ENCODE results near the gene SLC10A6. TPM values are rescaled to one million over a fixed set of nuclear protein-coding genes. Genes with fewer than 3 reads are reported as not detected.

The SLC10A6 gene
- total and polyA plus RNA-seq, 12 donors = 0.11 to 0.96 (median 0.42) TPM; not detected in 3

DNA sequence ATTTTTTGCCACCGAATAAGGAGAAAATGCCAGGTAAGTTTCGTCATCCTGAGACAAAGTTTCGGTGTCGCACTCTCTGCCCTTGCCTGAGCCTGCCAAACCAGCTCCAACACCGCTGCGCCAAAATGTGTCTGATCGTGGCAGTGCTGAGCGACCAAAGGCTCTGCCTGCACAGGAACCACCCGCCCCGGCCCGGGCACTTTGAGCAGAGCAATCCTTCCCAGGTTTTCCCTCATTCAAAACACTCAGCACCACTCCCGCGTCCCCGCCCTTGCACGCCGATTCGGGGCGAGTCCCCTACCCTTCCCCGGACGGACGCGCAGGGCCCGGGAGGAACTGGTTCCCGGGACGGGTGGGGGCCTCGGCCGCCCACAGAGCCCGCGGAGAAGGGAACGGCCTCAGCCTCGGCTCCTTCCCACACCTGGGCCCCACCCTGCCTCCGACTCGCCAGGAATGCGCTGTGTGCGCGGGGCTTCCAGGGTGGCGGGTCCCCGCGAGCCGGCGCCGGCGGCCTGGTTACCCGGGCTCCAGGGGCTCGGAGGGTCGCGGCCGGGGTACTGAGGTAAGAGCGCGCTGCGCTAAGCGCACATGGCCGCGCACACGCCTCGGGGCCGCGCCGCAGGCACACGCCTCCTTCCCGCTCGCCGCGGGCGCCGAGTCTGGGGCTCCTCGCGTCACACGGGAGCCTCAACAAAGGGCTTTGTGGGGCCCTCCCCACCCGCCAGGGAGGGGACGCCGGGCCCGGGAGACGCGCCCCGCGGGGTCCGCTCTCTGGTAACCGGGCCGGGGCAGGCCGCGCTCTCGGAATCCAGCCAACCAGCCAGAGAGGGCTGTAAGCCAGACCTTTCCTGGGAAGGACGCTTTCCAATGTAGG is 42.8 kb upstream of the SLC10A6 start, which contains the start of gene C4orf36:
TSS of gene C4orf36 (minus strand) at position 661 of the 874 bp plus-strand sequence. CDS start 902 bp downstream, outside the sequence.
- DNase-seq = peak; percentile 54 to 79 (median 70)
- TF ChIP-seq, protein P1, sequence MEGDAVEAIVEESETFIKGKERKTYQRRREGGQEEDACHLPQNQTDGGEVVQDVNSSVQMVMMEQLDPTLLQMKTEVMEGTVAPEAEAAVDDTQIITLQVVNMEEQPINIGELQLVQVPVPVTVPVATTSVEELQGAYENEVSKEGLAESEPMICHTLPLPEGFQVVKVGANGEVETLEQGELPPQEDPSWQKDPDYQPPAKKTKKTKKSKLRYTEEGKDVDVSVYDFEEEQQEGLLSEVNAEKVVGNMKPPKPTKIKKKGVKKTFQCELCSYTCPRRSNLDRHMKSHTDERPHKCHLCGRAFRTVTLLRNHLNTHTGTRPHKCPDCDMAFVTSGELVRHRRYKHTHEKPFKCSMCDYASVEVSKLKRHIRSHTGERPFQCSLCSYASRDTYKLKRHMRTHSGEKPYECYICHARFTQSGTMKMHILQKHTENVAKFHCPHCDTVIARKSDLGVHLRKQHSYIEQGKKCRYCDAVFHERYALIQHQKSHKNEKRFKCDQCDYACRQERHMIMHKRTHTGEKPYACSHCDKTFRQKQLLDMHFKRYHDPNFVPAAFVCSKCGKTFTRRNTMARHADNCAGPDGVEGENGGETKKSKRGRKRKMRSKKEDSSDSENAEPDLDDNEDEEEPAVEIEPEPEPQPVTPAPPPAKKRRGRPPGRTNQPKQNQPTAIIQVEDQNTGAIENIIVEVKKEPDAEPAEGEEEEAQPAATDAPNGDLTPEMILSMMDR (IDR thresholded peaks at IDR 0.05) = no peak
- no peak for TF ChIP-seq POLR2A (IDR thresholded peaks at IDR 0.05)
- intact Hi-C loops (cut with DNase I) = loop anchor here (2.0 to 5.0 kb wide), 2 partner anchors 393 to 395 kb away; no protein-coding TSS in a partner anchor
- Histone ChIP-seq H3K4me1 (replicated peaks in 1 of 2) (peaks cover 3 to 14% of the 10 kb centered on the region in 2 donors), H3K36me3 (replicated peaks in 1 of 2) (no peaks in the 10 kb centered on the region), H3K27me3 (no peaks in the 10 kb centered on the region), H3K4me3 (peak within 1 kb of the TSS; percentile 33 to 95 (median 80)), H3K9me3 (replicated peaks in 1 of 3) (no peaks in the 10 kb centered on the region), H3K27ac (peak within 1 kb of the TSS in 3 of 5 donors; percentile 54 to 76 (median 74))
- 0 to 3% (median 2%) methylated on average over 30 to 84 of the region's 84 CpGs for WGBS, 4 donors

DNA sequence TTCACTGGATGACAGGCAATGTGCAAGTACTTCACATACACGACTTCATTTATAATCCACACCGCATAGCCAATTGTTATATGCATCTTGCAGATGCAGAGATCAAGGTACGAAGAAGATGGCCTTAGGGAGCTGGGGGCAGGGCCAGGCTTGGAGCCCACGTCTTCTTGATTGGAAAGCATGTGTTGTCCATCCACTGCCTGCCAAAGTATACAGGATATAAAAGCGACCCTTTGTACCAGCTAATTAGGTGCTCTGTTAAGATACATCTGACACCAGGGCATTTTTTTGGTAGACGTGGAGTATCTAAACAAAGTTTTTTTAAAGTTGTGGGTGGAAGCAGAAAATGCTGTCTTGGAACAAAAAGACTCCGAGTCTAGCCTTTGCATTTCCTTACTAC is 41.6 kb upstream of the SLC10A6 start:
- Histone ChIP-seq H3K27ac (no peak overlapping the region), H3K9me3 (replicated peaks in 1 of 3) (no peaks in the 10 kb centered on the region), H3K4me1 (replicated peaks in 1 of 2) (peaks cover 3 to 7% of the 10 kb centered on the region in 2 donors), H3K36me3 (replicated peaks in 1 of 2) (no peaks in the 10 kb centered on the region), H3K4me3 (no peak overlapping the region), H3K27me3 (no peaks in the 10 kb centered on the region)
- 74 to 87% (median 81%) methylated on average over 7 of the region's 7 CpGs for WGBS, 4 donors
- TF ChIP-seq, protein P1 (IDR thresholded peaks at IDR 0.05) = no peak
- intact Hi-C loops (cut with DNase I) = loop anchor here in 1 of 2 donors (5.0 kb wide), 1 partner anchor 393 kb away; no protein-coding TSS in a partner anchor
- no peak for DNase-seq

DNA sequence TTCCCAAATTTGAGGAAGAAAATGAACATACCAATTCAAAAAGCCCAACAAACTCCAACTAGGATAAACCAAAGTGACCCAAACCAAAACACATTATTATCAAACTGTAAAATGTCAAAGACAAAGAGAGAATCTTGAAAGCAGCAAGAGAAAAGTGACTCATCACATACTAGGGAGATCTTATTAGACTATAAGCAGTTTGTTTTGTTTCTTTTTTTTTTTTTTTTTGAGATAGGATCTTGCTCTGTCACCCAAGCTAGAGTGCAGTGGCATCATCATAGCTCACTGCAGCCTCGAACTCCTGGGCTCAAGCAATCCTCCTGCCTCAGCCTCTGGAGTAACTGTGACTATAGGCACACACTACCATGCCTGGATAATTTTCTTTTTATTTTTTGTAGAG is 30.5 kb upstream of the SLC10A6 start:
- Histone ChIP-seq H3K27ac (no peak overlapping the region), H3K9me3 (replicated peaks in 1 of 3) (peaks cover 0 to 11% (median 5%) of the 10 kb centered on the region in 3 donors), H3K4me1 (replicated peaks in 1 of 2) (no peaks in the 10 kb centered on the region), H3K27me3 (no peaks in the 10 kb centered on the region), H3K4me3 (no peak overlapping the region), H3K36me3 (replicated peaks in 1 of 2) (no peaks in the 10 kb centered on the region)
- no peak for DNase-seq
- TF ChIP-seq, protein P1 (IDR thresholded peaks at IDR 0.05) = no peak
- TF ChIP-seq POLR2A (IDR thresholded peaks at IDR 0.05) = no peak
- intact Hi-C loops (cut with DNase I) = no loop called here
- 67 to 89% (median 72%) methylated on average over 1 of the region's 1 CpG for WGBS, 4 donors

DNA sequence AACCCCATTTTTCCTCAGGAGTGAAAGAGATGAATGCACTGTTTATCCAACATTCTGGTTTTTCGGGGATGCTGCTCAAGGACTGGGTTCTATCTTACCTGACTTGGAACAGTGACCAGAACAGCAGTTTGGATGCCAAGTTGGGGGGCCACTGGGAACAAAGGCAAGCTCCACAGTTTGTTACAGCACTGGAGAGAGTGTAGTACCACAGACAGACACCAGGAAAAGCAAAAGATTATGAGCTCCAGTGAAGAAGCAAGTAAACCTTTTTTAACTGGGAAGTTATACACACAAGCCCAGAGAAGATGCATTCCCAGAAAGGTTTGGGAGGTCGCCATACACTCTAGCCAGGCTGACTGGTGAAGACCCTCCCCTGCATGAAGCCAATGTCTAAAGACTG is 29.5 kb upstream of the SLC10A6 start:
- WGBS, 4 donors = 89 to 90% (median 89%) methylated on average over 2 of the region's 2 CpGs
- Histone ChIP-seq H3K4me1 (replicated peaks in 1 of 2) (no peaks in the 10 kb centered on the region), H3K27ac (no peak overlapping the region), H3K9me3 (replicated peaks in 1 of 3) (peaks cover 0 to 11% (median 5%) of the 10 kb centered on the region in 3 donors), H3K4me3 (no peak overlapping the region), H3K36me3 (replicated peaks in 1 of 2) (no peaks in the 10 kb centered on the region), H3K27me3 (no peaks in the 10 kb centered on the region)
- TF ChIP-seq, protein P1 (IDR thresholded peaks at IDR 0.05) = no peak
- no peak for TF ChIP-seq POLR2A (IDR thresholded peaks at IDR 0.05)
- no peak for DNase-seq
- intact Hi-C loops (cut with DNase I) = no loop called here

Measured in adrenal gland (tissue), 12 donors.